Hypothalamus (tissue), 51 donors: ENCODE results near the gene LCN10.
"Not testable (repeated sequence)": the region's sequence is repeated elsewhere in the genome, so short reads cannot be mapped to it uniquely, and the experiment has no call there.

ENCODE experiments used
- DNase-seq, 51 donors: peaks; one replicate each; lab custom pipeline; 2025; lab: John Stamatoyannopoulos, UW

LCN10 gene

GRCh38 chr9:136707849-136708517 is 34.8 kb downstream of the LCN10 start:
- no peak for DNase-seq

GRCh38 chr9:136707011-136707410 is 35.7 kb downstream of the LCN10 start:
- no peak for DNase-seq

- DNase-seq = no peak
Observed at GRCh38 chr9:136705564-136705963, 37.2 kb downstream of the LCN10 start.

- DNase-seq = not testable (repeated sequence)
Observed at GRCh38 chr9:136704741-136705140, 38.0 kb downstream of the LCN10 start.

GRCh38 chr9:136703276-136703860 is 39.4 kb downstream of the LCN10 start:
- DNase-seq = no peak

- no peak for DNase-seq
Observed at GRCh38 chr9:136701668-136702053, 41.1 kb downstream of the LCN10 start.

GRCh38 chr9:136700959-136701667 is 41.6 kb downstream of the LCN10 start:
- DNase-seq = no peak

- DNase-seq = no peak
Observed at GRCh38 chr9:136700304-136700703, 42.4 kb downstream of the LCN10 start.

GRCh38 chr9:136698635-136699246 is 44.0 kb downstream of the LCN10 start:
- no peak for DNase-seq

GRCh38 chr9:136697821-136698526 is 44.8 kb downstream of the LCN10 start:
- DNase-seq = no peak

GRCh38 chr9:136697146-136697820 is 45.5 kb downstream of the LCN10 start:
- DNase-seq = no peak

GRCh38 chr9:136696502-136696901 is 46.2 kb downstream of the LCN10 start:
- DNase-seq = no peak

- no peak for DNase-seq
Observed at GRCh38 chr9:136695955-136696354, 46.8 kb downstream of the LCN10 start.

GRCh38 chr9:136695435-136695895 is 47.3 kb downstream of the LCN10 start:
- DNase-seq = no peak

- no peak for DNase-seq
Observed at GRCh38 chr9:136694872-136695247, 47.9 kb downstream of the LCN10 start.

GRCh38 chr9:136694163-136694871 is 48.4 kb downstream of the LCN10 start:
- peak in 8 of 51 donors; percentile 12 to 43 (median 22) for DNase-seq

GRCh38 chr9:136693490-136694162 is 49.1 kb downstream of the LCN10 start:
- no peak for DNase-seq

GRCh38 chr9:136693135-136693489 is 49.6 kb downstream of the LCN10 start:
- DNase-seq = no peak
